HG02884 (cell line): Measurements from ENCODE around the gene SETD3.

Experiments used
- ATAC-seq: cut with Tn5 transposase; IDR thresholded peaks from one replicate; pipeline ENCODE4 v1.9.1; 2021; ENCODE audit warnings: mild to moderate bottlenecking, moderate library complexity; ENCODE audit not compliant: unreplicated experiment

Gene SETD3

GRCh38 chr14:99426265-99426664 is 54.4 kb downstream of the SETD3 start:
- ATAC-seq, result no peak

- no peak for ATAC-seq
Measured at GRCh38 chr14:99425272-99425681, 55.4 kb downstream of the SETD3 start.

- no peak for ATAC-seq
Measured at GRCh38 chr14:99424306-99424877, 56.3 kb downstream of the SETD3 start.

- ATAC-seq, result no peak
Measured at GRCh38 chr14:99423434-99423833, 57.2 kb downstream of the SETD3 start.

- no peak for ATAC-seq
Measured at GRCh38 chr14:99422228-99423010, 58.2 kb downstream of the SETD3 start.

- ATAC-seq, result no peak
Measured at GRCh38 chr14:99420711-99421110, 59.9 kb downstream of the SETD3 start.

- ATAC-seq, result no peak
Measured at GRCh38 chr14:99419905-99420304, 60.8 kb downstream of the SETD3 start.

- no peak for ATAC-seq
Measured at GRCh38 chr14:99418242-99418641, 62.4 kb downstream of the SETD3 start.

GRCh38 chr14:99416909-99417308 is 63.8 kb downstream of the SETD3 start:
- no peak for ATAC-seq

- no peak for ATAC-seq
Measured at GRCh38 chr14:99415496-99416281, 65.0 kb downstream of the SETD3 start.

- no peak for ATAC-seq
Measured at GRCh38 chr14:99413911-99414310, 66.7 kb downstream of the SETD3 start.

GRCh38 chr14:99413172-99413571 is 67.5 kb downstream of the SETD3 start:
- no peak for ATAC-seq

- peak; percentile 51 for ATAC-seq
Measured at GRCh38 chr14:99412117-99413061, 68.3 kb downstream of the SETD3 start.

GRCh38 chr14:99410019-99410418 is 70.6 kb downstream of the SETD3 start:
- ATAC-seq, result no peak

- no peak for ATAC-seq
Measured at GRCh38 chr14:99408971-99409289, 71.7 kb downstream of the SETD3 start.

GRCh38 chr14:99408286-99408970 is 72.2 kb downstream of the SETD3 start:
- ATAC-seq, result no peak

GRCh38 chr14:99407416-99407815 is 73.2 kb downstream of the SETD3 start:
- no peak for ATAC-seq

- ATAC-seq, result no peak
Measured at GRCh38 chr14:99402950-99403349, 77.7 kb downstream of the SETD3 start.

- ATAC-seq, result no peak
Measured at GRCh38 chr14:99402285-99402648, 78.4 kb downstream of the SETD3 start.

GRCh38 chr14:99401621-99402284 is 78.9 kb downstream of the SETD3 start:
- no peak for ATAC-seq
